MM.1S (cell line): ENCODE data around the gene TNFRSF8.

Source experiments
- CTCF ChIP-seq: fragments of 300-600 bp; sonication (generic); IDR thresholded peaks from 2 replicates; pipeline ENCODE4 v1.5.1; 2016; ENCODE audit warnings: antibody characterized with exemption, low read length, mixed read lengths
- EZH2 ChIP-seq: fragments of 300-600 bp; sonication (generic); optimal IDR thresholded peaks from 2 replicates; pipeline ENCODE3; 2017; ENCODE audit warnings: low read depth, mild to moderate bottlenecking, antibody characterized with exemption, low read length, mixed read lengths
- EZH2phosphoT487 ChIP-seq: fragments of 300-600 bp; sonication (generic); IDR thresholded peaks from 2 replicates; pipeline ENCODE4 v1.6.1; 2018; ENCODE audit warnings: antibody characterized with exemption, low read length

- TF ChIP-seq CTCF (no peak), EZH2 (no peak), EZH2phosphoT487 (no peak)
These were observed 5.7 kb upstream of the TNFRSF8 start for GRCh38 chr1:12057382-12057781.
